Mesenchymal stem cell (in vitro differentiated cells and primary cell): Measurements from ENCODE around the gene GSTM3.
A peak's percentile ranks its signal among the peaks of the same experiment; 100 is the strongest.

Experiments
- DNase-seq: peaks from one replicate; pipeline ENCODE4 v3.0.0-alpha.2; 2013
- H2AFZ ChIP-seq: one replicate; pipeline ENCODE4 v1.6.1; 2013; ENCODE audit warnings: low read depth, mild to moderate bottlenecking, control low read depth, inconsistent platforms, low read length, moderate library complexity
- H2AK5ac ChIP-seq: 2 replicates; pipeline ENCODE4 v1.6.1; 2013; ENCODE audit warnings: low read length, moderate library complexity, mild to moderate bottlenecking, inconsistent platforms; ENCODE audit not compliant: severe bottlenecking
- H2BK120ac ChIP-seq: one replicate; pipeline ENCODE4 v1.6.1; 2013; ENCODE audit warnings: low read depth, mild to moderate bottlenecking, inconsistent platforms, low read length, moderate library complexity
- H2BK12ac ChIP-seq, 2 experiments: one replicate each; pipeline ENCODE4 v1.6.1; 2013; ENCODE audit warnings: inconsistent platforms in 2 of 2, low read length in 2 of 2, mild to moderate bottlenecking in 2 of 2, moderate library complexity in 2 of 2, control low read depth in 1 of 2
- H2BK15ac ChIP-seq: one replicate; pipeline ENCODE4 v1.6.1; 2013; ENCODE audit warnings: mild to moderate bottlenecking, low read depth, inconsistent platforms; ENCODE audit not compliant: poor library complexity, severe bottlenecking
- H2BK5ac ChIP-seq: 2 replicates; pipeline ENCODE4 v1.6.1; 2013; ENCODE audit warnings: low read depth, mild to moderate bottlenecking, low read length, control low read depth, inconsistent platforms; ENCODE audit not compliant: poor library complexity, severe bottlenecking
- H3K14ac ChIP-seq, 2 experiments: one replicate each; pipeline ENCODE4 v1.6.1; 2013; ENCODE audit warnings: inconsistent platforms in 2 of 2, low read length in 2 of 2, control low read depth in 1 of 2, mild to moderate bottlenecking in 1 of 2, moderate library complexity in 1 of 2
- H3K18ac ChIP-seq, 2 experiments: one replicate each; pipeline ENCODE4 v1.6.1; 2013; ENCODE audit warnings: inconsistent platforms in 2 of 2, low read length in 2 of 2, control low read depth in 1 of 2, low read depth in 1 of 2, mild to moderate bottlenecking in 1 of 2
- H3K23ac ChIP-seq, 2 experiments: one replicate each; pipeline ENCODE4 v1.6.1; 2013; ENCODE audit warnings: inconsistent platforms in 2 of 2, low read length in 2 of 2, mild to moderate bottlenecking in 2 of 2, moderate library complexity in 2 of 2, control low read depth in 1 of 2
- H3K27ac ChIP-seq: 2 replicates; pipeline ENCODE4 v1.5.1; 2013; ENCODE audit warnings: mild to moderate bottlenecking, moderate library complexity, low read length, control low read depth, inconsistent platforms; ENCODE audit not compliant: poor library complexity, severe bottlenecking
- H3K27me3 ChIP-seq, 2 experiments: 2 replicates each; pipeline versions ENCODE4 v1.6.1 to v1.7.0; 2013; ENCODE audit warnings: low read length in 2 of 2, mild to moderate bottlenecking in 2 of 2, moderate library complexity in 2 of 2, control low read depth in 1 of 2, inconsistent platforms in 1 of 2; ENCODE audit not compliant: control insufficient read depth in 1 of 2, insufficient read depth in 1 of 2
- H3K36me3 ChIP-seq, 2 experiments: 2 replicates each; pipeline versions ENCODE4 v1.6.1 to v1.7.0; 2013; ENCODE audit warnings: low read length in 2 of 2, control low read depth in 1 of 2, inconsistent platforms in 1 of 2, low read depth in 1 of 2, mild to moderate bottlenecking in 1 of 2; ENCODE audit not compliant: insufficient read depth in 2 of 2, control insufficient read depth in 1 of 2
- H3K4ac ChIP-seq, 2 experiments: one replicate each; pipeline ENCODE4 v1.6.1; 2013; ENCODE audit warnings: inconsistent platforms in 2 of 2, low read length in 2 of 2, mild to moderate bottlenecking in 2 of 2, moderate library complexity in 2 of 2, control low read depth in 1 of 2, low read depth in 1 of 2
- H3K4me1 ChIP-seq: 2 replicates; pipeline ENCODE4 v1.6.1; 2013; ENCODE audit warnings: low read depth, low read length, control low read depth; ENCODE audit not compliant: control insufficient read depth, insufficient read depth
- H3K4me2 ChIP-seq: 2 replicates; pipeline ENCODE4 v1.6.1; 2013; ENCODE audit warnings: low read length, mild to moderate bottlenecking, inconsistent platforms; ENCODE audit not compliant: poor library complexity, severe bottlenecking
- H3K4me3 ChIP-seq, 2 experiments: 2 replicates each; pipeline versions ENCODE4 v1.5.1 to v1.7.0; 2013; ENCODE audit warnings: low read length in 2 of 2, mild to moderate bottlenecking in 2 of 2, control low read depth in 1 of 2, low read depth in 1 of 2; ENCODE audit not compliant: insufficient read depth in 1 of 2
- H3K79me1 ChIP-seq: replicated peaks from 2 replicates; pipeline ENCODE4 v1.6.1; 2013; ENCODE audit warnings: mild to moderate bottlenecking, control low read depth, low read length, inconsistent platforms; ENCODE audit not compliant: poor library complexity, severe bottlenecking
- H3K9ac ChIP-seq: 2 replicates; pipeline ENCODE4 v1.7.0; 2013; ENCODE audit warnings: mild to moderate bottlenecking, low read length, moderate library complexity
- H3K9me3 ChIP-seq: 2 replicates; pipeline ENCODE4 v1.7.0; 2013; ENCODE audit warnings: mild to moderate bottlenecking, low read length; ENCODE audit not compliant: control insufficient read depth
- H4K8ac ChIP-seq: one replicate; pipeline ENCODE4 v1.6.1; 2013; ENCODE audit warnings: inconsistent platforms, mild to moderate bottlenecking, low read length, moderate library complexity
- H4K91ac ChIP-seq: one replicate; pipeline ENCODE4 v1.6.1; 2013; ENCODE audit warnings: mild to moderate bottlenecking, low read length, inconsistent platforms
- WGBS: methylation state at CpG from one replicate; pipeline ENCODE4 v1.1.7; 2013; ENCODE audit warnings: mixed read lengths; 5-methylcytosine and 5-hydroxymethylcytosine counted together

The GSTM3 gene

GRCh38 chr1:109776206-109776835 is 35.5 kb upstream of the GSTM3 start:
- no peak for DNase-seq
- Histone ChIP-seq H3K27ac (no peak overlapping the region), H2AK5ac (no peak overlapping the region), H2BK15ac (peak overlapping the region; percentile 44), H3K4me1 (peaks cover 13% of the 10 kb centered on the region), H3K9ac (no peak overlapping the region), H3K4me2 (no peak overlapping the region), H4K91ac (no peak overlapping the region), H3K18ac (no peak overlapping the region), H3K36me3 (no peaks in the 10 kb centered on the region), H3K23ac (no peak overlapping the region), H2AFZ (no peak overlapping the region), H3K4ac (no peak overlapping the region), H3K27me3 (no peaks in the 10 kb centered on the region), H3K9me3 (peaks cover 8% of the 10 kb centered on the region), H2BK120ac (no peak overlapping the region), H2BK12ac (peak overlapping the region in 1 of 2 experiments; percentile 10), H3K4me3 (no peak overlapping the region), H3K14ac (no peak overlapping the region), H3K79me1 (no peaks in the 10 kb centered on the region), H2BK5ac (no peak overlapping the region), H4K8ac (no peak overlapping the region)
- 92% methylated on average over 6 of the region's 6 CpGs for WGBS

- DNase-seq = no peak
- Histone ChIP-seq H2BK120ac (no peak overlapping the region), H4K91ac (no peak overlapping the region)
Observed at GRCh38 chr1:109775398-109775797, 34.6 kb upstream of the GSTM3 start.

GRCh38 chr1:109773900-109774485 is 33.2 kb upstream of the GSTM3 start:
- Histone ChIP-seq H2BK12ac (peak overlapping the region in 1 of 2 experiments; percentile 3), H2AK5ac (no peak overlapping the region), H3K9ac (peak overlapping the region; percentile 43), H3K4me3 (no peak overlapping the region), H2BK5ac (no peak overlapping the region), H4K91ac (peak overlapping the region; percentile 8), H3K9me3 (no peaks in the 10 kb centered on the region), H4K8ac (peak overlapping the region; percentile 33), H3K79me1 (no peaks in the 10 kb centered on the region), H3K36me3 (no peaks in the 10 kb centered on the region), H2BK120ac (peak overlapping the region; percentile 3), H3K27ac (no peak overlapping the region), H3K14ac (no peak overlapping the region), H3K4me1 (peaks cover 17% of the 10 kb centered on the region), H3K27me3 (no peaks in the 10 kb centered on the region), H2BK15ac (no peak overlapping the region), H2AFZ (peak overlapping the region; percentile 58), H3K4ac (peak overlapping the region in 1 of 2 experiments; percentile 2), H3K4me2 (no peak overlapping the region), H3K18ac (peak overlapping the region in 1 of 2 experiments; percentile 40), H3K23ac (no peak overlapping the region)
- DNase-seq = no peak
- 64% methylated on average over 6 of the region's 6 CpGs for WGBS

More at GRCh38 chr1:109775398-109775797, 34.6 kb upstream of the GSTM3 start:
- WGBS = 24% methylated on average over 1 of the region's 1 CpG
- Histone ChIP-seq H3K23ac (no peak overlapping the region), H3K79me1 (no peaks in the 10 kb centered on the region), H2AK5ac (no peak overlapping the region), H3K18ac (no peak overlapping the region), H3K9me3 (no peaks in the 10 kb centered on the region), H3K27ac (no peak overlapping the region), H3K4me2 (no peak overlapping the region), H3K4ac (no peak overlapping the region), H4K8ac (no peak overlapping the region), H3K9ac (no peak overlapping the region), H2BK15ac (no peak overlapping the region), H2BK5ac (no peak overlapping the region), H2AFZ (no peak overlapping the region), H2BK12ac (peak overlapping the region in 1 of 2 experiments; percentile 59), H3K4me3 (no peak overlapping the region), H3K14ac (no peak overlapping the region), H3K27me3 (no peaks in the 10 kb centered on the region), H3K36me3 (no peaks in the 10 kb centered on the region), H3K4me1 (peaks cover 13% of the 10 kb centered on the region)

- Histone ChIP-seq H4K91ac (peak overlapping the region; percentile 79), H3K4ac (no peak overlapping the region), H2BK12ac (peak overlapping the region; percentile 9 to 42), H2AK5ac (no peak overlapping the region), H3K27ac (no peak overlapping the region), H3K14ac (peak overlapping the region in 1 of 2 experiments; percentile 1), H3K9ac (peak overlapping the region; percentile 28), H3K4me1 (peaks cover 18% of the 10 kb centered on the region), H3K27me3 (no peaks in the 10 kb centered on the region), H3K23ac (no peak overlapping the region), H3K36me3 (no peaks in the 10 kb centered on the region), H4K8ac (peak overlapping the region; percentile 10), H3K4me3 (no peak overlapping the region), H3K4me2 (no peak overlapping the region), H2AFZ (no peak overlapping the region), H3K18ac (no peak overlapping the region), H3K79me1 (no peaks in the 10 kb centered on the region), H2BK5ac (no peak overlapping the region), H2BK120ac (no peak overlapping the region), H2BK15ac (peak overlapping the region; percentile 78), H3K9me3 (no peaks in the 10 kb centered on the region)
- peak; percentile 91 for DNase-seq
- 52% methylated on average over 17 of the region's 17 CpGs for WGBS
Observed at GRCh38 chr1:109773203-109773899, 32.5 kb upstream of the GSTM3 start.
